ENCODE data around the gene MEI1.

DNA sequence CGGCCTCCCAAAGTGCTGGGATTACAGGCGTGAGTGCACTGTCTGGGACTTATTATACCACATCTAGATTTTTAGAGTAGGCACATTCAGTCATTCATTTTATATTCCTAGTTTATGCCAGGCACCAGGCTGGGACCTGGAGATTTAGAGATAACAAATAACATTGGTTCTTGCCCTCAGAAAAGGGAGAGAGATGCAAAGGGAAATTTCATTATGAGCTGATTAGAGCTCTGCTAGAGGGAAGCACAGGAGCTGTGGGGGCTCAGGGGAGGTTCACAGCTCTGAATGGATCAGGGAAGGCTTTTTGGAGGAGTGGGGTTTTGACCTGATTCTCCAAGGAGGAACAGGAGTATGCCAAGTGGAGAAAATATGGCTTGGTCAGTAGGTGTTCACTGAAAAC, 32.3 kb downstream of the MEI1 start:
- TF ChIP-seq, protein P1, sequence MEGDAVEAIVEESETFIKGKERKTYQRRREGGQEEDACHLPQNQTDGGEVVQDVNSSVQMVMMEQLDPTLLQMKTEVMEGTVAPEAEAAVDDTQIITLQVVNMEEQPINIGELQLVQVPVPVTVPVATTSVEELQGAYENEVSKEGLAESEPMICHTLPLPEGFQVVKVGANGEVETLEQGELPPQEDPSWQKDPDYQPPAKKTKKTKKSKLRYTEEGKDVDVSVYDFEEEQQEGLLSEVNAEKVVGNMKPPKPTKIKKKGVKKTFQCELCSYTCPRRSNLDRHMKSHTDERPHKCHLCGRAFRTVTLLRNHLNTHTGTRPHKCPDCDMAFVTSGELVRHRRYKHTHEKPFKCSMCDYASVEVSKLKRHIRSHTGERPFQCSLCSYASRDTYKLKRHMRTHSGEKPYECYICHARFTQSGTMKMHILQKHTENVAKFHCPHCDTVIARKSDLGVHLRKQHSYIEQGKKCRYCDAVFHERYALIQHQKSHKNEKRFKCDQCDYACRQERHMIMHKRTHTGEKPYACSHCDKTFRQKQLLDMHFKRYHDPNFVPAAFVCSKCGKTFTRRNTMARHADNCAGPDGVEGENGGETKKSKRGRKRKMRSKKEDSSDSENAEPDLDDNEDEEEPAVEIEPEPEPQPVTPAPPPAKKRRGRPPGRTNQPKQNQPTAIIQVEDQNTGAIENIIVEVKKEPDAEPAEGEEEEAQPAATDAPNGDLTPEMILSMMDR (IDR thresholded peaks at IDR 0.05 in 2 of 3, conservative IDR thresholded peaks at IDR 0.05 in 1 of 3; ENCODE audit: insufficient read depth in 2 of 3, low read depth in 1 of 3, low read length in 3 of 3) = no peak
- TF ChIP-seq, protein P2, sequence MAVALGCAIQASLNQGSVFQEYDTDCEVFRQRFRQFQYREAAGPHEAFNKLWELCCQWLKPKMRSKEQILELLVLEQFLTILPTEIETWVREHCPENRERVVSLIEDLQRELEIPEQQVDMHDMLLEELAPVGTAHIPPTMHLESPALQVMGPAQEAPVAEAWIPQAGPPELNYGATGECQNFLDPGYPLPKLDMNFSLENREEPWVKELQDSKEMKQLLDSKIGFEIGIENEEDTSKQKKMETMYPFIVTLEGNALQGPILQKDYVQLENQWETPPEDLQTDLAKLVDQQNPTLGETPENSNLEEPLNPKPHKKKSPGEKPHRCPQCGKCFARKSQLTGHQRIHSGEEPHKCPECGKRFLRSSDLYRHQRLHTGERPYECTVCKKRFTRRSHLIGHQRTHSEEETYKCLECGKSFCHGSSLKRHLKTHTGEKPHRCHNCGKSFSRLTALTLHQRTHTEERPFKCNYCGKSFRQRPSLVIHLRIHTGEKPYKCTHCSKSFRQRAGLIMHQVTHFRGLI (CRISPR knock-in tag; IDR thresholded peaks at IDR 0.05) = no peak
- TF ChIP-seq CBX5 (IDR thresholded peaks at IDR 0.05; ENCODE audit: borderline replicate concordance, low read depth) = no peak
- no peak for TF ChIP-seq ZFP30 (CRISPR knock-in tag; IDR thresholded peaks at IDR 0.05; ENCODE audit: borderline replicate concordance)
- no peak for TF ChIP-seq CHD4 (IDR thresholded peaks at IDR 0.05; ENCODE audit: insufficient read depth, insufficient replicate concordance, low read depth, low read length, poor library complexity, severe bottlenecking)
- TF ChIP-seq, protein P3, sequence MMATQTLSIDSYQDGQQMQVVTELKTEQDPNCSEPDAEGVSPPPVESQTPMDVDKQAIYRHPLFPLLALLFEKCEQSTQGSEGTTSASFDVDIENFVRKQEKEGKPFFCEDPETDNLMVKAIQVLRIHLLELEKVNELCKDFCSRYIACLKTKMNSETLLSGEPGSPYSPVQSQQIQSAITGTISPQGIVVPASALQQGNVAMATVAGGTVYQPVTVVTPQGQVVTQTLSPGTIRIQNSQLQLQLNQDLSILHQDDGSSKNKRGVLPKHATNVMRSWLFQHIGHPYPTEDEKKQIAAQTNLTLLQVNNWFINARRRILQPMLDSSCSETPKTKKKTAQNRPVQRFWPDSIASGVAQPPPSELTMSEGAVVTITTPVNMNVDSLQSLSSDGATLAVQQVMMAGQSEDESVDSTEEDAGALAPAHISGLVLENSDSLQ (IDR thresholded peaks at IDR 0.05) = no peak
- TF ChIP-seq JUN (IDR thresholded peaks at IDR 0.05; ENCODE audit: borderline replicate concordance, low read depth, low read length) = no peak
- no peak for TF ChIP-seq JUN (CRISPR knock-in tag; IDR thresholded peaks at IDR 0.05; ENCODE audit: borderline replicate concordance)

All from K562 (cell line).